Ovary (tissue), 9 donors: Measurements from ENCODE around the gene AMBRA1. TPM values are rescaled to one million over a fixed set of nuclear protein-coding genes. Genes with fewer than 3 reads are reported as not detected.

ENCODE experiments used
- DNase-seq, 5 donors: peaks; one replicate each; pipeline ENCODE4 v3.0.0-alpha.2; 2019 to 2020
- H3K27ac ChIP-seq, 2 donors: fragments of 200-600 bp; one replicate each; pipeline versions ENCODE4 v1.5.1 to v1.8.0; 2019 to 2022
- H3K27me3 ChIP-seq: fragments of 200-600 bp; one replicate; pipeline ENCODE4 v1.8.0; 2022
- H3K36me3 ChIP-seq: fragments of 200-600 bp; sonication (generic); one replicate; pipeline ENCODE4 v1.5.1; 2019
- H3K4me1 ChIP-seq: one replicate; pipeline ENCODE4 v1.8.1; 2013; ENCODE audit warnings: mild to moderate bottlenecking, moderate library complexity; ENCODE audit not compliant: insufficient read depth
- H3K4me3 ChIP-seq: fragments of 200-600 bp; sonication (generic); one replicate; pipeline ENCODE4 v1.5.1; 2017
- H3K9me3 ChIP-seq, 2 donors: fragments of 200-600 bp in 1 of 2; sonication (generic) in 1 of 2; one replicate each; pipeline versions ENCODE4 v1.5.1 to v1.8.1; 2013 to 2019; ENCODE audit warnings: mild to moderate bottlenecking in 1 of 2, moderate library complexity in 1 of 2
- CTCF ChIP-seq, 3 donors: fragments of 450-650 bp in 2 of 3; fragments of 200-600 bp in 1 of 3; IDR thresholded peaks; one replicate each; pipeline versions ENCODE4 v1.5.1 to v1.8.0; 2016 to 2022; ENCODE audit warnings: antibody characterized with exemption in 3 of 3, mild to moderate bottlenecking in 1 of 3
- EP300 ChIP-seq: sonication (generic); formaldehyde crosslinking; IDR thresholded peaks from one replicate; pipeline ENCODE4 v1.6.1; 2017; ENCODE audit warnings: antibody characterized with exemption
- POLR2A ChIP-seq: fragments of 450-650 bp; IDR thresholded peaks from one replicate; pipeline ENCODE4 v1.6.1; 2017; ENCODE audit warnings: antibody characterized with exemption, mild to moderate bottlenecking, moderate library complexity
- WGBS, 3 donors: extraction: QIAGEN DNeasy Blood & Tissue Kit in 1 of 3; methylation state at CpG; one replicate each; pipeline versions ENCODE4 v1.1.5 to v1.1.7; 2013 to 2017; 5-methylcytosine and 5-hydroxymethylcytosine counted together
- intact Hi-C, 4 donors: fragments of 100-400 bp; cut with DNase I; formaldehyde crosslinking; loops; one replicate each; pipeline versions ENCODE4 v1.11.0 to v1.15.1; 2022 to 2023
- polyA plus RNA-seq, 2 donors: library from polyadenylated mRNA; stranded (reverse); fragments of 200-250 nt in 1 of 2; fragments of 350-450 nt in 1 of 2; fragmentation: Illumina TruSeq in 1 of 2; extraction: RNeasy Lipid Tissue Mini Kit (QIAGEN cat#74804) in 1 of 2; gene quantifications; one replicate each; pipeline ENCODE4 v1.2.3, GENCODE V29; 2013 to 2014
- total RNA-seq, 7 donors: library from RNA; depleted of rRNA in 2 of 7; stranded (reverse); fragments of >200 nt in 2 of 7; fragmentation: NEBNext Ultra II Directional in 3 of 7; extraction: Animal tissue kit (Norgen Biotek cat#: 25700) in 3 of 7; gene quantifications; one replicate each; pipeline versions ENCODE4 v1.1.0 to v1.2.4, GENCODE V29; 2016 to 2023
- donor health status: DM: no; HTN: no; CAD: no; lungs with moderate emphysema.
- donor health status: DM: no; HTN: no; CAD: no.
- donor health status: Bipolar disorder and iron deficiency.
- donor health status: DM: yes; HTN: yes; CAD: no.
- donor health status: DM: no; HTN: no; CAD: no.
- donor health status: DM: yes; HTN: yes; CAD: no.

AMBRA1 gene
- total and polyA plus RNA-seq, 9 donors = 18.7 to 38.1 (median 30.1) TPM

- Histone ChIP-seq H3K27ac (no peak overlapping the region), H3K27me3 (no peaks in the 10 kb centered on the region), H3K36me3 (no peaks in the 10 kb centered on the region), H3K9me3 (no peaks in the 10 kb centered on the region), H3K4me1 (peaks cover 13% of the 10 kb centered on the region), H3K4me3 (no peak overlapping the region)
- DNase-seq = no peak
- intact Hi-C loops = no loop called here
- TF ChIP-seq CTCF (IDR thresholded peaks at IDR 0.05) = no peak
- 86 to 94% (median 92%) methylated on average over 9 of the region's 9 CpGs for WGBS, 3 donors
Observed at GRCh38 chr11:46364056-46364455, 229.8 kb downstream of the AMBRA1 start.

- no peaks in the 10 kb centered on the region for H3K27me3 ChIP-seq
- WGBS, 3 donors = 82 to 88% (median 88%) methylated on average over 20 to 21 of the region's 21 CpGs
- H3K4me3 ChIP-seq = no peak overlapping the region
- peaks cover 13% of the 10 kb centered on the region for H3K4me1 ChIP-seq
- TF ChIP-seq CTCF (IDR thresholded peaks at IDR 0.05) (no peak), EP300 (no peak), POLR2A (no peak)
- no peak overlapping the region for H3K27ac ChIP-seq
- H3K36me3 ChIP-seq = no peaks in the 10 kb centered on the region
- H3K9me3 ChIP-seq = no peaks in the 10 kb centered on the region
- no peak for DNase-seq
- intact Hi-C loops = no loop called here
Observed at GRCh38 chr11:46363455-46364005, 230.3 kb downstream of the AMBRA1 start.

- Histone ChIP-seq H3K4me3 (no peak overlapping the region), H3K4me1 (peaks cover 12% of the 10 kb centered on the region), H3K27me3 (no peaks in the 10 kb centered on the region), H3K36me3 (no peaks in the 10 kb centered on the region), H3K9me3 (no peaks in the 10 kb centered on the region), H3K27ac (no peak overlapping the region)
- WGBS, 3 donors = 71 to 75% (median 71%) methylated on average over 8 to 9 of the region's 9 CpGs
- DNase-seq = no peak
- intact Hi-C loops = no loop called here
- TF ChIP-seq CTCF (IDR thresholded peaks at IDR 0.05) (no peak), POLR2A (no peak), EP300 (no peak)
Observed at GRCh38 chr11:46363031-46363407, 230.8 kb downstream of the AMBRA1 start.

- H3K4me1 ChIP-seq = peaks cover 9% of the 10 kb centered on the region
- 78 to 86% (median 85%) methylated on average over 19 to 20 of the region's 20 CpGs for WGBS, 3 donors
- H3K4me3 ChIP-seq = no peak overlapping the region
- no peaks in the 10 kb centered on the region for H3K9me3 ChIP-seq
- H3K27me3 ChIP-seq = no peaks in the 10 kb centered on the region
- H3K36me3 ChIP-seq = no peaks in the 10 kb centered on the region
- intact Hi-C loops = no loop called here
- no peak for DNase-seq
- TF ChIP-seq EP300 (no peak), CTCF (IDR thresholded peaks at IDR 0.05) (no peak), POLR2A (no peak)
- H3K27ac ChIP-seq = no peak overlapping the region
Observed at GRCh38 chr11:46362156-46363030, 231.4 kb downstream of the AMBRA1 start.
